Osteocyte (in vitro differentiated cells): ENCODE data around the gene LTB. TPM values are rescaled to one million over a fixed set of nuclear protein-coding genes. Genes with fewer than 3 reads are reported as not detected.

ENCODE experiments used
- DNase-seq: peaks from one replicate; pipeline ENCODE4 v3.0.0; 2021; ENCODE audit warnings: mixed read lengths; ENCODE audit not compliant: unreplicated experiment; ENCODE audit errors: extremely low spot score
- H3K27ac Mint-ChIP-seq: one replicate; pipeline ENCODE4 v1.8.0; 2021; ENCODE audit warnings: mild to moderate bottlenecking, mixed read lengths; ENCODE audit not compliant: unreplicated experiment
- H3K27me3 Mint-ChIP-seq: one replicate; pipeline ENCODE4 v1.8.0; 2021; ENCODE audit warnings: mixed read lengths; ENCODE audit not compliant: unreplicated experiment
- H3K36me3 Mint-ChIP-seq: one replicate; pipeline ENCODE4 v1.8.0; 2021; ENCODE audit warnings: mixed read lengths; ENCODE audit not compliant: unreplicated experiment
- H3K4me1 Mint-ChIP-seq: one replicate; pipeline ENCODE4 v1.8.0; 2021; ENCODE audit warnings: mixed read lengths; ENCODE audit not compliant: unreplicated experiment
- H3K4me3 Mint-ChIP-seq: one replicate; pipeline ENCODE4 v1.8.0; 2021; ENCODE audit warnings: mild to moderate bottlenecking, moderate library complexity, mixed read lengths; ENCODE audit not compliant: unreplicated experiment
- H3K9me3 Mint-ChIP-seq: one replicate; pipeline ENCODE4 v1.8.0; 2021; ENCODE audit warnings: mixed read lengths; ENCODE audit not compliant: unreplicated experiment
- total RNA-seq: library from RNA; stranded (reverse); gene quantifications from 2 replicates; pipeline ENCODE4 v1.2.1, GENCODE V29; 2021
- TF ChIP-seq, protein P1 (sequence below): fragments of 200-600 bp; sonication (generic); IDR thresholded peaks from 2 replicates; pipeline ENCODE4 v1.5.0; 2021; ENCODE audit warnings: antibody characterized with exemption, mild to moderate bottlenecking, moderate library complexity

LTB gene
- total RNA-seq, 1 donor from 2014 or later: not detected

DNA sequence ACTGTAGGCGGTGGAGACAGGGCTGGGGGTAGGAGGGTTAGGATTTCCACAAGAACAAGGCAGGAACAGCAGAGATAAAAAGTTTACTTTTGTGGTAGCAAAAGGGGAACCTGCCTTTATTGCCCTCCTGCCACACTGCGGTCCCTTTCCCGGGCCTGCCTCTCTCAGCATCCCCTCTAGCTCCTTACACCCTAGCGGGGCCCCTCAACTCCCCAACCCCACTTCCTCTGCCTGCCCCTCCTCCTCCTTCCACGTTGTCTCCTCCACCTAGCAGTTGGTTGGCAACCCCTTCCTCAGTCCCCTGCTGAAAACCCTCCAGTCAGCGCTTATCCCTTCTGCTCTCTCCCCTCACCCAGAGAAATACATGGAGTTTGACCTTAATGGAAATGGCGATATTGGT, 33.5 kb upstream of the LTB start:
- Mint-ChIP-seq H3K9me3 (no peaks in the 10 kb centered on the region), H3K4me1 (peaks cover 3% of the 10 kb centered on the region), H3K36me3 (no peaks in the 10 kb centered on the region), H3K27me3 (no peaks in the 10 kb centered on the region), H3K27ac (no peak overlapping the region), H3K4me3 (no peak overlapping the region)
- no peak for DNase-seq
- TF ChIP-seq, protein P1, sequence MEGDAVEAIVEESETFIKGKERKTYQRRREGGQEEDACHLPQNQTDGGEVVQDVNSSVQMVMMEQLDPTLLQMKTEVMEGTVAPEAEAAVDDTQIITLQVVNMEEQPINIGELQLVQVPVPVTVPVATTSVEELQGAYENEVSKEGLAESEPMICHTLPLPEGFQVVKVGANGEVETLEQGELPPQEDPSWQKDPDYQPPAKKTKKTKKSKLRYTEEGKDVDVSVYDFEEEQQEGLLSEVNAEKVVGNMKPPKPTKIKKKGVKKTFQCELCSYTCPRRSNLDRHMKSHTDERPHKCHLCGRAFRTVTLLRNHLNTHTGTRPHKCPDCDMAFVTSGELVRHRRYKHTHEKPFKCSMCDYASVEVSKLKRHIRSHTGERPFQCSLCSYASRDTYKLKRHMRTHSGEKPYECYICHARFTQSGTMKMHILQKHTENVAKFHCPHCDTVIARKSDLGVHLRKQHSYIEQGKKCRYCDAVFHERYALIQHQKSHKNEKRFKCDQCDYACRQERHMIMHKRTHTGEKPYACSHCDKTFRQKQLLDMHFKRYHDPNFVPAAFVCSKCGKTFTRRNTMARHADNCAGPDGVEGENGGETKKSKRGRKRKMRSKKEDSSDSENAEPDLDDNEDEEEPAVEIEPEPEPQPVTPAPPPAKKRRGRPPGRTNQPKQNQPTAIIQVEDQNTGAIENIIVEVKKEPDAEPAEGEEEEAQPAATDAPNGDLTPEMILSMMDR: no peak

DNA sequence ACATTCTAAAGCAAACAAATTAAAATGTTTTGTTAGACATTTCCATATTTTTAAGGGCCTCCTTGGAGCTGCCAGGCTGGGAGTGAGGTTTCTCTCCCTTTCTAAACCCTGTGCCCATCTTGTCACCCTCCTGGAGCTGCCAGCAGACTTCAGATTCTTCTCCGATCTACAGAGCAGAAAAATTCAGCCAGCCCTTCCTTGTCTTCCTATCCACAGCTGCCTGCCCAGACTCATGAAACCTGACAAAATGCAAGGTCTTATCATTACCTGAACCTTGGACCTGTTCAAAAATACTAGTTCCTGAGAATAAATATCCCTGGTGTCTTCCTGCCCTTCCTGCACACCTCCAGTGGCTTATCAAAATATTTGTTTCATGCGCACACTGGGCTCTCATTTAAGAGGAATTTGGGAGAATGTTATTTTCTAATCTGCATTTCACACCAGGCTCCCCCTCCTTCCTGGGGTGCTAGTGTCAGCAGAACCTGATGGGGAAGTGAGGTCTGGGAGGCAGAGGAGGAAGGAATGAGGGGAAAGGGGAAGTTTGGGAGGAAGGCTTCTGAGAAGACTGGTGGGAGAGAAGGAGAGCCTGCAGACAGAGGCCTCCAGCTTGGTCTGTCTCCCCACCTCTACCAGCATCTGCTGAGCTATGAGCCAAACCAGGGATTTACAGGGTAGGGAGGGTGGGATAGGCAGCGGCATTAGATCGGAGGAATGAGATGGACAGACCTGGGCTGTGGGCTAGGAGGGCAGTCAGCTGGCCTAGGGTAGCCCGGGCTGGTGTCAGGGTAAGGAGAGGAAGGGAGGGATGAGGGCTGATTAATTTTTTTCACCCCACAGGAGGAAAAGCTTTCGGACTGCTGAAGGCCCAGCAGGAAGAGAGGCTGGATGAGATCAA, 32.7 kb upstream of the LTB start, which contains the start of gene AIF1:
Gene AIF1, plus strand, starts transcription at position 551 of the 895 bp plus-strand sequence. Its CDS starts 96 bp downstream, at position 647.
- TF ChIP-seq, protein P1: no peak
- no peak for DNase-seq
- no peak within 1 kb of the TSS for H3K4me3 Mint-ChIP-seq

DNA sequence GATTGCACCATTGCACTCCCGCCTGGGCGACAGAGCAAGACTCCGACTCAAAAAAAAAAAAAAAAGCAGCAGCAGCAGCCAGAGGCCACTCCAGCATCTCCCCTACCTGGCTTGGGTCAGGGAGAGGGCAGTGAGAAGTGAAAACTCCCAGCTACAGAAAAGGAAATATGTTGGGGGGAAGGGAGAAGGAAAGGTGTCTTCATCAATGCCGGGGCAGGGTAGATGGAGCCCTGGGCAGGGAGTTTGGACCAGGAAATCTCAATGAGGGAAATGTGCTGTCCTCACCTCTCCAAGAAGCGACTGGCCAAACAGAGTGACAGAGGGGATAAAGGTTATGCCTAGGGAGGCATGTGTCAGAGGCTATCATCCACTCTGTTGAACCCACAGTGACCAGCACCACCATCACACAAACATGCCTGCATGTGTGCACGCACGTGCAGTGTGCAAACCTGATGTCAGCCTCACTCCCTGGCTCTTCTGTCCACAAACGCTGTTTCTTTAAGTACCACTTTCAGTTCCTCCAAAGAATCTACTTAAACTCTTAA, 31.9 kb upstream of the LTB start:
- H3K27ac Mint-ChIP-seq: no peak overlapping the region

More for the DNA sequence above, 32.7 kb upstream of the LTB start, which contains the start of gene AIF1:
- no peaks in the 10 kb centered on the region for H3K36me3 Mint-ChIP-seq
- H3K27ac Mint-ChIP-seq: no peak within 1 kb of the TSS
- H3K27me3 Mint-ChIP-seq: no peaks in the 10 kb centered on the region
- peaks cover 3% of the 10 kb centered on the region for H3K4me1 Mint-ChIP-seq
- no peaks in the 10 kb centered on the region for H3K9me3 Mint-ChIP-seq

DNA sequence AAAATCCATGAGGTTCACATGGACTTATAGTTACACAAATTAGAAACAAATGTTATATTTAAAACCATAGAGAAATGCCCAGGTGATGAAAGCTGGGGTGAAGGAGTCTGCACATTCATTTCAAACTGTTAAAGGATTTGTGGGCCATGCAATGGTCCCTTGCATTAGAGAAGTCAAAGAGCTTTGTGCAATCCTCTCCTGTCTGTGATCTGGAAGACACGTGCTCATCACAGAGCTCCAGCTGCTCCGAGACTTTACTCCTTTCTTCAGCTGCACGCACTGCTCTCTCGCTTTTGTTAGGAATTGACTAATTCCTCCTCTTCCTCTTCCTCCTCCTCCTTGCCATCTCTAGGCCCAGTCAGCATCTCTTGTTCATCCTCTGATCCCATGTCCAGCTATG, 28.7 kb upstream of the LTB start:
- Mint-ChIP-seq H3K4me1 (no peaks in the 10 kb centered on the region), H3K36me3 (no peaks in the 10 kb centered on the region), H3K4me3 (no peak overlapping the region), H3K27ac (no peak overlapping the region), H3K9me3 (no peaks in the 10 kb centered on the region), H3K27me3 (no peaks in the 10 kb centered on the region)
- TF ChIP-seq, protein P1: no peak
- DNase-seq: no peak

More for the DNA sequence above, 31.9 kb upstream of the LTB start:
- Mint-ChIP-seq H3K4me3 (no peak overlapping the region), H3K4me1 (no peaks in the 10 kb centered on the region), H3K36me3 (no peaks in the 10 kb centered on the region), H3K9me3 (no peaks in the 10 kb centered on the region), H3K27me3 (no peaks in the 10 kb centered on the region)
- DNase-seq: no peak
- TF ChIP-seq, protein P1: no peak
